Activated CD4-positive, alpha-beta T cell treated with anti-CD3 and anti-CD28 coated beads, Interleukin-2, amount 50 U/mL, for 1 hour (primary cell): ENCODE data around the gene KCNQ1.

Experiments used
- DNase-seq: peaks from one replicate; pipeline ENCODE4 v3.0.0-alpha.2; 2020

The KCNQ1 gene

GRCh38 chr11:2836315-2837095 lies 391.7 kb downstream of the KCNQ1 start:
- no peak for DNase-seq

GRCh38 chr11:2837096-2837601 lies 392.3 kb downstream of the KCNQ1 start:
- no peak for DNase-seq

- no peak for DNase-seq
These were observed 392.8 kb downstream of the KCNQ1 start for GRCh38 chr11:2837651-2838050.

- no peak for DNase-seq
These were observed 393.3 kb downstream of the KCNQ1 start for GRCh38 chr11:2838091-2838490.

GRCh38 chr11:2838676-2839294 lies 394.0 kb downstream of the KCNQ1 start:
- no peak for DNase-seq

GRCh38 chr11:2839395-2839943 lies 394.7 kb downstream of the KCNQ1 start:
- DNase-seq: no peak

DNA sequence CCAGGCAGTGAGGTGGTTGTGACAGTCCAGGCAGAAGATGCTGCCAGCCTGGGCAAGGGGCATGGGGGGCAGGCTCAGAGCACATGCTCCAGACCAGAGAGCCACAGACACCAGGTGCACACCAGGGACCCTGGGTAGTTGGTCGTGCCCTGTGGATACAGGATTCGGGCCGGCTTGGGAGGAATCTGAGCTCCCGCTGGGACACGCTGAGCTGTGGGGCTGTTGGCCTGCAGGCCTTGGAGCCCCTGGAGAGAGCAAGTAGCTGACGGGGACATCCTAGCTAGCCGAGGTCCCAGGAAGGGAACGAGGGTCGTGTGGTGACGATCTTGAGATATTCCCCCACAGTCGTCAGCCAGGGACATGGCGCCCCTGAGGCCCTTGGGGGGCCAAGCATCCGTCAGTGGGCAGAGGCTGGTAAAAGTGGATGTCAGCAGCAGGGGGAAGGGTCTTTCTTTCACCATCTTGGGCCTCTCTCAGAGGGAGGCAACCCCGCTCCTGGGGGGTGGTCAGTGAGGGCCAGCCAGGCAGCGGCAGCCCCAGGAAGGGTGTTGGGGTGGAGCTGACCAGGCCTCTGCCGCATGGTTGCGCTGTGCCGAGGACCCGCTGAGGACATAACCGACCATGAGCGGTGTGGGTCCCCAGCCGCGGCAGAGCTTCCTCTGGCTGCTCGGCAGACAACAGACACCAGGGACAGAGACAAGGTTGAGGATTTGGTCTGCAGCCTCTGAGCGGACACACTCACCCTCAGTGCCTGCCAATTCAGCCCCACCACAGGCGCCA lies 396.8 kb downstream of the KCNQ1 start:
- DNase-seq: no peak

DNA sequence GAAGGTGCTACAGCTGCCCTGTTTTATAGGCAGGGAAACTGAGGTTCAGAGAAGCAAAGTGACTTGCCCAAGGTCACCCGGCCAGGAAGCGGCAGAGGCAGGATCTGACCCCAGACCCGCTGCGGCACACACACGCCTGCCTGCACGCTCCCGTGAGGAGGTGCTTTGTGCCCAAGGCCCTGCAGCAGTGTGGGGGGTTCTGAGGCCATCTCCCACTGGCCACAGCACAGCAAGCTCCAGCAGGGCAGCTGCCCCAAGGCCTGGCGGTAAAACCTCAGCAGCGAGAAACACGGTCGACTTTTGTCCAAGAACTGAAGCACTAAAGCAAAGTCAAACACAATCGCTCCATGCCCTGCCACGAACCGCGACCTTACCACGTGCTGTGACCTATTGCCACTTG lies 398.1 kb downstream of the KCNQ1 start:
- DNase-seq: no peak

DNA sequence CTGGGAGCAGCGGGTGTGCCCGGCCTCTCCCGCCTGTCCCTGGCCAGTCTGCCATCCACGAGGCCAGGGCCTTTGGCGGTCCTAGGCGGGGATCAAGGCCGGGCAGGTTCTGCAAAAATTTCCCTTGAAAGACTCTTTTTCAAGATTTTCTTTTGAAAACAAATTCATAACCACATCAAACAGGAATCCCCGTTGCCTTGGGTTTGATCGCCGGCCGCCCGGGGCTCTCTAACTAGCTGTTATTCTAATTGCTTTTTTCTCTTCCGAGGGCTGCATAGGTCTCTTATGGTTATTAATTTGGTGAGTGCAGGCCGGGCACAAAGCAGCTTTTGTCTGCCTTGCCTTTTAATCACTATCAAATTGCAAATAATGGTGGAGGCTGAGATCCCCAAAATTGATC lies 398.7 kb downstream of the KCNQ1 start:
- DNase-seq: no peak

GRCh38 chr11:2844116-2844842 lies 399.5 kb downstream of the KCNQ1 start:
- DNase-seq: no peak

GRCh38 chr11:2844996-2845395 lies 400.2 kb downstream of the KCNQ1 start:
- no peak for DNase-seq

DNA sequence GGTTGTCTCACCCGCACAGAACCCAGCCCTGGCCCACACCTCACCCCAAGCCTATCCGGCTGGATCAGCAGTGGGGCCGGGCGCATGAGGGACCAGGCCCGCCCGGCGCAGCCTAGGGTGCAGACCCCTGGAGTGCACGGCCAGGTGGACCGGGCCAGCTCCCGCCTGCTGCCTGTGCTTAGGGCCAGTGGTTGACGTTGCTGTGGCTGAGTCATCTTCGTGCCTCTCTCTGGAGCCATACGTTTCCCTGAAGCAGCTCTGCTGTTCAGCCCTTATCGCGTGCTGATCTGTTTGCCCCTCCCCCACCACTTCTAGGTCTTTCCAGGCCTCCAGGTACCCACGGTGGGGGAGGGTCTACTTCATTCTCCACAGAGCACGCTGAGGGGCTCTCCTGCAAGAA lies 401.2 kb downstream of the KCNQ1 start:
- no peak for DNase-seq

GRCh38 chr11:2846470-2846869 lies 401.7 kb downstream of the KCNQ1 start:
- DNase-seq: no peak

DNA sequence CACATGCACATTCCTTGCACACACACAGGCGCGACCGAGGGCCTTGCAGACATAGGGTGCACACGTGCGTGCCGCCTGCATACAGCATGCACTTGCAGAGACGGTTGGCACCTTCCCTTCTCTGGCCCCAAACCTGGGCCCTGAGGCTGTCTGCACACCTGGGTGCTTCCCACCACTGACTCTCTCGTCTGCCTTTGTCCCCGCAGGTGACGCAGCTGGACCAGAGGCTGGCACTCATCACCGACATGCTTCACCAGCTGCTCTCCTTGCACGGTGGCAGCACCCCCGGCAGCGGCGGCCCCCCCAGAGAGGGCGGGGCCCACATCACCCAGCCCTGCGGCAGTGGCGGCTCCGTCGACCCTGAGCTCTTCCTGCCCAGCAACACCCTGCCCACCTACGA lies 402.8 kb downstream of the KCNQ1 start:
- DNase-seq: no peak

DNA sequence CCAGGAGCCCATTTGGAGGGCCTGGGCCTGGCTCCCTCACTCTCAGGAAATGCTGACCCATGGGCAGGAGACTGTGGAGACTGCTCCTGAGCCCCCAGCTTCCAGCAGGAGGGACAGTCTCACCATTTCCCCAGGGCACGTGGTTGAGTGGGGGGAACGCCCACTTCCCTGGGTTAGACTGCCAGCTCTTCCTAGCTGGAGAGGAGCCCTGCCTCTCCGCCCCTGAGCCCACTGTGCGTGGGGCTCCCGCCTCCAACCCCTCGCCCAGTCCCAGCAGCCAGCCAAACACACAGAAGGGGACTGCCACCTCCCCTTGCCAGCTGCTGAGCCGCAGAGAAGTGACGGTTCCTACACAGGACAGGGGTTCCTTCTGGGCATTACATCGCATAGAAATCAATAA lies 403.7 kb downstream of the KCNQ1 start:
- no peak for DNase-seq

DNA sequence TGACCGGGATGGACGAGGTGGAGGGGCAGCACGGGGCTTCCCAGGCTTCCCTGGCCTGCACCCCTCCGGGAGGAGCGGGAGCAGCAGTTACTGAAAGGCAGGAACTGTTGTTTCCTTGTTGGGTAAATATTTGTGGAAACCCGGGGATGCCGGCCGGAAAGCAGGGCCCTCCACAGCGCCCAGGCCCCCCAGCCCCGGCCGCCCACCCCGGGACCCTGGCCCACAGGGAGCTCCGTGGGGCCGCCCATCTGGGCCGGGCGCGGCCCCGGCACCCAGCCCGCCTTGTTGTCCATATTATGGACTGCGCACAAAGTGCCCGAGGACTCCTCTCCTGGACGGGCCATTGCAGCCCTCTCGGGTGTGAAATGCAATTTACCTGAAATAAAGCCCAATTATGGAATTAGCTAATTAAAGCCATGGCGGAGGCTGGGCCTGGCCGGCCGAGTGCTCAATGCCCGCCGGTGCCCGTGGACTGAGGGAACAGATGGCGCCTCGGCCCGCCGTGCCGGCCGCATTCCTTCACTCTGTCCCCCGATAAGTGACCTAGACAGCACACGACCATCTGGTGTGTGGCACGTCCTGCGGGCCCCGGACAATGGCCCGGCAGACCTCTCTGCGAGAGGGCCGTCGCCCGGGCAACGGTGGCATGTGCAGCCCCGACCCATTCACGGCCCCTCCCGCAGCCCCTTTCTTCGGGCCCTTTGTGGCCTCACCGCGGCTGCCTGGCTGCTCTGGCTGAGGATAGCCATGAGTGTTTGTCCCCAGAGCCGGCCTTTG lies 405.4 kb downstream of the KCNQ1 start:
- DNase-seq: no peak

DNA sequence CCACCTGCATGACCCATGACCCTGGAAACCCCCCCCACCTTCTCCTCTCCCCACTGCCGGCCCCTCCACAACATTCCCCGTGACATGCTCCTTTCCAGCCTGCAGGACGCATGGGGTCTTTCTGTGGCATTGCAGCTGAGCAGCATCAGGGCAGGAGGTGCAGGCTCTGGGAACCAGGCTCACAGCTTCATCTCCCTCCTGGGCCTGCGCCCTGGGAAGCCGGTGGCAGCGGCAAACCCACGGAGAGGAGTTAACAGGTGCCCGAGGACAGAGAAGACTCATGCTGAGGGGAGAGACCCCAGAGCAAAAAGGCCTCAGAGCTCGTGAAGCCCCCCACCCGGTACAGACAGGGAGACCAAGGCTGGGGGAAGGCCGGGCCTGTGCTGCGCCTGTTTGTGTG lies 408.6 kb downstream of the KCNQ1 start:
- DNase-seq: no peak

DNA sequence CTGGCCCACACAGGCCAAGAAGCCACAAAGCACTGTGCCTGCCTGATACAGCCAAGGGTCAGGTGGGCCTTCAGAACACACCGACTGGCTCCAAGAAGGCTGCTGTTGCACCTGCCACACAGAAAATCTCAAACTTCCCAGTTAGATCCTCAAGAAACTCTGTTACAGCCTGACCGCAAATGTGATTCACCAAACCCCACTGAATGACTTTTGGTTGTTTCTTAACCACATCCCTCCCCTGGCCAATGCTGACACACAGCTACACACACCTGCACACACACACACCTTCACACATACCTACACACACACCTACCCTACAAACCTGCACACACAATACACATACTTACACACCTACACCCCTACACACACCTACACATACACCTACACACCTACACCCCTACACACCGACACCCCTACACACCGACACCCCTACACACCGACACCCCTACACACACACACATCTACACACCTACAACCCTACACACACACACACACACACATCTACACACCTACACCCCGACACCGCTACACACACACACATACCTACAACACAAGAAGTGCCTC lies 409.3 kb downstream of the KCNQ1 start:
- no peak for DNase-seq

DNA sequence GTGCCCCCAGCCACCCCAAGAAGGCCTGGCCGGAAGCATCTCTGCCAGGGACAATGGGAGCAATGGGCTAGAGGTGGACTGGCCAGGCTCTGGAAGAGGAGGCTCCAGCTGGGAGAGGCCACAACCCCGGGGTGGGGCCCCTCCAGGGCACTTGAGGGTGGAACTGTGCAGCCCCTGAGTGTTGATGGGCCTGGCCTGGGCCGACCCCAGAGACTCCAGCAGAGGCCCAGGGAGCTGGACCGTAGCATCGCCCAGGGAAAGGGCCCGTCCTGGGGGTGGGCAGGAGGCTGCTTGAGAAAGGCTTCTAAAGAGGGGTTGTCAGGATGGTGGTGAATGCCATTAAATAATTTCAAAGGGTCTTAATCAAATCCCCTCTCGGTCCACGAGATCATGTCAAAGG lies 410.4 kb downstream of the KCNQ1 start:
- no peak for DNase-seq

- DNase-seq: no peak
These were observed 412.5 kb downstream of the KCNQ1 start for GRCh38 chr11:2857276-2857675.

DNA sequence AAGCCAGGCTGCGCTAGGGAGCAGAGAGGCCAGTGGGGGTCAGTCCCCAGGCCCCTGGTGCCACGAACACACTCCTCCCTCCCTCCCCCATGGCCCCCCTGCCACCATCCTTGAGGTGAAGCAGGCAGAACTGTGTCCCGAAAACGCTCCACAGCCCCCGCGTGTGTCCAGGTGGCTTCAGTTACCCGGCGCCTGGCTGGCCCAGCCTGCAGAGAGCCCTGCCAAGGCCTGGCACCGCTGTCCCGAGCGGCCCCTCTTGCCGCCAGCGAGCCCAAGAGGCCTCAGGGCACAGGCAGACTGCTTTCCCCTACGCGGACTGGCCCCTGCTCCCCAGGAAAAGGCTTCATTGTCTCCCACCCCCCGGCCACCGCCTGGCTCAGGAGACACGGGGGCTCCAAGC lies 413.1 kb downstream of the KCNQ1 start:
- no peak for DNase-seq
